WERI-Rb-1 (cell line): ENCODE measurements around the gene KANK4.

Source experiments
- DNase-seq: peaks from one replicate; pipeline ENCODE4 v3.0.0-alpha.2; 2020
- H3K27ac ChIP-seq: fragments of 250-450 bp; sonication (Bioruptor Pico); 2 replicates; pipeline ENCODE4 v1.5.1; 2020; ENCODE audit warnings: mild to moderate bottlenecking, moderate library complexity
- H3K27me3 ChIP-seq: fragments of 250-450 bp; sonication (Bioruptor Pico); 2 replicates; pipeline ENCODE4 v1.5.1; 2021; ENCODE audit warnings: mild to moderate bottlenecking, low read depth, moderate library complexity; ENCODE audit not compliant: insufficient read depth, severe bottlenecking
- H3K36me3 ChIP-seq: fragments of 250-450 bp; sonication (Bioruptor Pico); 2 replicates; pipeline ENCODE4 v1.5.1; 2020; ENCODE audit warnings: mild to moderate bottlenecking, moderate library complexity
- H3K4me3 ChIP-seq: 2 replicates; pipeline ENCODE4 v1.5.1; 2011; ENCODE audit warnings: low read depth, mild to moderate bottlenecking, control low read depth, low read length
- H3K9me3 ChIP-seq: fragments of 250-450 bp; sonication (Bioruptor Pico); 2 replicates; pipeline ENCODE4 v1.5.1; 2021; ENCODE audit warnings: mild to moderate bottlenecking, moderate library complexity; ENCODE audit not compliant: severe bottlenecking
- CTCF ChIP-seq: IDR thresholded peaks from 2 replicates; pipeline ENCODE4 v1.5.1; 2011; ENCODE audit warnings: low read depth, mild to moderate bottlenecking, control low read depth, inconsistent platforms, low read length

KANK4 gene

GRCh38 chr1:62343911-62344310, 24.7 kb upstream of the KANK4 start:
- H3K27me3 ChIP-seq, result no peaks in the 10 kb centered on the region
- no peak overlapping the region for H3K4me3 ChIP-seq
- no peak for DNase-seq
- no peak for TF ChIP-seq CTCF
- no peaks in the 10 kb centered on the region for H3K9me3 ChIP-seq
- H3K36me3 ChIP-seq, result no peaks in the 10 kb centered on the region
- H3K27ac ChIP-seq, result no peak overlapping the region

GRCh38 chr1:62342270-62342669, 23.0 kb upstream of the KANK4 start:
- Histone ChIP-seq H3K4me3 (no peak overlapping the region), H3K27ac (no peak overlapping the region), H3K9me3 (no peaks in the 10 kb centered on the region), H3K36me3 (no peaks in the 10 kb centered on the region), H3K27me3 (no peaks in the 10 kb centered on the region)
- no peak for TF ChIP-seq CTCF
- DNase-seq, result no peak

GRCh38 chr1:62341615-62342014, 22.4 kb upstream of the KANK4 start:
- H3K36me3 ChIP-seq, result no peaks in the 10 kb centered on the region
- TF ChIP-seq CTCF, result no peak
- DNase-seq, result no peak
- no peak overlapping the region for H3K27ac ChIP-seq
- H3K9me3 ChIP-seq, result no peaks in the 10 kb centered on the region
- H3K4me3 ChIP-seq, result no peak overlapping the region
- H3K27me3 ChIP-seq, result no peaks in the 10 kb centered on the region

GRCh38 chr1:62341089-62341488, 21.9 kb upstream of the KANK4 start:
- Histone ChIP-seq H3K27me3 (no peaks in the 10 kb centered on the region), H3K36me3 (no peaks in the 10 kb centered on the region), H3K27ac (no peak overlapping the region), H3K4me3 (no peak overlapping the region), H3K9me3 (no peaks in the 10 kb centered on the region)
- no peak for TF ChIP-seq CTCF
- DNase-seq, result no peak

GRCh38 chr1:62337706-62338631, 18.7 kb upstream of the KANK4 start:
- no peaks in the 10 kb centered on the region for H3K36me3 ChIP-seq
- H3K4me3 ChIP-seq, result no peak overlapping the region
- no peaks in the 10 kb centered on the region for H3K9me3 ChIP-seq
- H3K27ac ChIP-seq, result no peak overlapping the region
- no peak for DNase-seq
- no peak for TF ChIP-seq CTCF
- no peaks in the 10 kb centered on the region for H3K27me3 ChIP-seq
